Lower lobe of right lung (tissue), 2 donors: ENCODE results near the gene GPC3. TPM values are rescaled to one million over a fixed set of nuclear protein-coding genes. Genes with fewer than 3 reads are reported as not detected.

Experiments
- ATAC-seq, 2 donors: fragments of 200-7000 bp; cut with Tn5 transposase; one replicate each; pipeline ENCODE4 v1.9.1; 2020 to 2022; ENCODE audit warnings: mild to moderate bottlenecking in 2 of 2, moderate library complexity in 2 of 2
- DNase-seq: peaks from one replicate; pipeline ENCODE4 v3.0.0-alpha.2; 2020
- H3K27ac ChIP-seq: fragments of 200-600 bp; one replicate; pipeline ENCODE4 v1.8.0; 2022
- H3K27me3 ChIP-seq: fragments of 200-600 bp; one replicate; pipeline ENCODE4 v1.8.0; 2022; ENCODE audit warnings: low read depth
- H3K36me3 ChIP-seq: fragments of 200-600 bp; one replicate; pipeline ENCODE4 v1.8.0; 2022; ENCODE audit warnings: mild to moderate bottlenecking
- H3K4me1 ChIP-seq: fragments of 200-600 bp; one replicate; pipeline ENCODE4 v1.8.0; 2022
- H3K4me3 ChIP-seq: fragments of 200-600 bp; one replicate; pipeline ENCODE4 v1.8.0; 2022; ENCODE audit warnings: mild to moderate bottlenecking
- H3K9me3 ChIP-seq: fragments of 200-600 bp; one replicate; pipeline ENCODE4 v1.8.0; 2022
- CTCF ChIP-seq: fragments of 200-600 bp; IDR thresholded peaks from one replicate; pipeline ENCODE4 v1.8.0; 2022; ENCODE audit warnings: antibody characterized with exemption, mild to moderate bottlenecking
- intact Hi-C: fragments of 100-400 bp; cut with DNase I; formaldehyde crosslinking; loops from one replicate; pipeline ENCODE4 v1.11.0; 2022
- total RNA-seq: library from RNA; stranded (reverse); fragmentation: NEBNext Ultra II Directional; extraction: Animal tissue kit (Norgen Biotek cat#: 25700); gene quantifications from one replicate; pipeline ENCODE4 v1.2.1, GENCODE V29; 2021
- donor health status: DM: no; HTN: yes; CAD: no; lungs with severe emphysema.

Gene GPC3
- total RNA-seq, 1 donor from 2014 or later: 50.2 TPM

GRCh38 chrX:133876646-133877045 is 108.7 kb downstream of the GPC3 start:
- Histone ChIP-seq H3K9me3 (no peaks in the 10 kb centered on the region), H3K27me3 (no peaks in the 10 kb centered on the region), H3K4me1 (no peaks in the 10 kb centered on the region), H3K36me3 (no peaks in the 10 kb centered on the region), H3K4me3 (no peak overlapping the region), H3K27ac (no peak overlapping the region)
- DNase-seq (no peak), ATAC-seq (no peak)
- TF ChIP-seq CTCF: no peak
- intact Hi-C loops: no loop called here

GRCh38 chrX:133869270-133869669 is 116.1 kb downstream of the GPC3 start:
- H3K36me3 ChIP-seq: no peaks in the 10 kb centered on the region
- no peaks in the 10 kb centered on the region for H3K9me3 ChIP-seq
- DNase-seq (no peak), ATAC-seq (no peak)
- no peaks in the 10 kb centered on the region for H3K4me1 ChIP-seq
- no peak overlapping the region for H3K4me3 ChIP-seq
- H3K27me3 ChIP-seq: no peaks in the 10 kb centered on the region
- TF ChIP-seq CTCF: no peak
- intact Hi-C loops: no loop called here
- H3K27ac ChIP-seq: no peak overlapping the region

GRCh38 chrX:133868682-133869081 is 116.7 kb downstream of the GPC3 start:
- ATAC-seq (no peak), DNase-seq (no peak)
- Histone ChIP-seq H3K9me3 (no peaks in the 10 kb centered on the region), H3K4me3 (no peak overlapping the region), H3K27ac (no peak overlapping the region), H3K36me3 (no peaks in the 10 kb centered on the region), H3K4me1 (no peaks in the 10 kb centered on the region), H3K27me3 (no peaks in the 10 kb centered on the region)
- TF ChIP-seq CTCF: no peak
- intact Hi-C loops: no loop called here

- DNase-seq: no peak
- H3K4me3 ChIP-seq: no peak overlapping the region
- ATAC-seq: no peak
Measured at GRCh38 chrX:133868250-133868649, 117.1 kb downstream of the GPC3 start.

GRCh38 chrX:133865761-133866471 is 119.5 kb downstream of the GPC3 start:
- Histone ChIP-seq H3K4me1 (no peaks in the 10 kb centered on the region), H3K27ac (no peak overlapping the region), H3K27me3 (no peaks in the 10 kb centered on the region), H3K36me3 (no peaks in the 10 kb centered on the region), H3K9me3 (no peaks in the 10 kb centered on the region), H3K4me3 (no peak overlapping the region)
- DNase-seq (no peak), ATAC-seq (no peak)
- intact Hi-C loops: no loop called here
- no peak for TF ChIP-seq CTCF

More at GRCh38 chrX:133868250-133868649, 117.1 kb downstream of the GPC3 start:
- H3K27me3 ChIP-seq: no peaks in the 10 kb centered on the region
- H3K9me3 ChIP-seq: no peaks in the 10 kb centered on the region
- no peak overlapping the region for H3K27ac ChIP-seq
- no peaks in the 10 kb centered on the region for H3K36me3 ChIP-seq
- H3K4me1 ChIP-seq: no peaks in the 10 kb centered on the region
- intact Hi-C loops: no loop called here
- TF ChIP-seq CTCF: no peak
